ENCODE measurements around the gene ST3GAL2.
A peak's percentile ranks its signal among the peaks of the same experiment; 100 is the strongest.
"Not testable (repeated sequence)": the region's sequence is repeated elsewhere in the genome, so short reads cannot be mapped to it uniquely, and the experiment has no call there.

ST3GAL2 gene

GRCh38 chr16:70407811-70408274, 31.1 kb downstream of the ST3GAL2 start:
- no peak for DNase-seq (ENCODE audit: low read depth)
- H3K4me3 ChIP-seq (ENCODE audit: low read depth, low read length) = no peak overlapping the region
- TF ChIP-seq CTCF (conservative IDR thresholded peaks at IDR 0.05; ENCODE audit: low read depth, low read length) = no peak

GRCh38 chr16:70406104-70406503, 32.8 kb downstream of the ST3GAL2 start:
- not testable (repeated sequence) for DNase-seq (ENCODE audit: low read depth); H3K4me3 ChIP-seq (ENCODE audit: low read depth, low read length)

- DNase-seq (ENCODE audit: low read depth) = peak; percentile 73
- no peak for TF ChIP-seq CTCF (conservative IDR thresholded peaks at IDR 0.05; ENCODE audit: low read depth, low read length)
- no peak overlapping the region for H3K4me3 ChIP-seq (ENCODE audit: low read depth, low read length)
Observed at GRCh38 chr16:70402916-70403659, 35.8 kb downstream of the ST3GAL2 start.

- no peak for DNase-seq (ENCODE audit: low read depth)
- no peak overlapping the region for H3K4me3 ChIP-seq (ENCODE audit: low read depth, low read length)
- no peak for TF ChIP-seq CTCF (conservative IDR thresholded peaks at IDR 0.05; ENCODE audit: low read depth, low read length)
Observed at GRCh38 chr16:70399951-70400350, 38.9 kb downstream of the ST3GAL2 start.

GRCh38 chr16:70399381-70399780, 39.5 kb downstream of the ST3GAL2 start:
- TF ChIP-seq CTCF (conservative IDR thresholded peaks at IDR 0.05; ENCODE audit: low read depth, low read length) = no peak
- no peak for DNase-seq (ENCODE audit: low read depth)
- H3K4me3 ChIP-seq (ENCODE audit: low read depth, low read length) = no peak overlapping the region

- TF ChIP-seq CTCF (conservative IDR thresholded peaks at IDR 0.05; ENCODE audit: low read depth, low read length) = no peak
- H3K4me3 ChIP-seq (ENCODE audit: low read depth, low read length) = no peak overlapping the region
- DNase-seq (ENCODE audit: low read depth) = no peak
Observed at GRCh38 chr16:70398177-70398743, 40.6 kb downstream of the ST3GAL2 start.

- H3K4me3 ChIP-seq (ENCODE audit: low read depth, low read length) = no peak overlapping the region
- peak; percentile 19 for DNase-seq (ENCODE audit: low read depth)
- TF ChIP-seq CTCF (conservative IDR thresholded peaks at IDR 0.05; ENCODE audit: low read depth, low read length) = peak; percentile 7
Observed at GRCh38 chr16:70396246-70396904, 42.5 kb downstream of the ST3GAL2 start.

All from choroid plexus epithelial cell (primary cell).